Measurements from ENCODE around the gene GRK1.

The GRK1 gene

GRCh38 chr13:113667771-113668490 is 912 bp downstream of the GRK1 start:
- no peak for TF ChIP-seq CTCF (IDR thresholded peaks at IDR 0.05; ENCODE audit: poor library complexity, severe bottlenecking)
- peaks cover 11% of the 10 kb centered on the region for H3K27me3 ChIP-seq (ENCODE audit: insufficient read depth, poor library complexity, severe bottlenecking)
- H3K27ac ChIP-seq (ENCODE audit: poor library complexity, severe bottlenecking): no peak overlapping the region
- H3K4me3 ChIP-seq (ENCODE audit: severe bottlenecking): no peak overlapping the region
- DNase-seq (ENCODE audit: low spot score) (peak; percentile 49), ATAC-seq (ENCODE audit: low read depth) (no peak)
- no peaks in the 10 kb centered on the region for H3K4me1 ChIP-seq (ENCODE audit: insufficient read depth, poor library complexity, severe bottlenecking)
- no peaks in the 10 kb centered on the region for H3K36me3 ChIP-seq (ENCODE audit: low read depth)
- no peaks in the 10 kb centered on the region for H3K9me3 ChIP-seq (ENCODE audit: severe bottlenecking)

GRCh38 chr13:113668491-113668971 is 1.5 kb downstream of the GRK1 start:
- H3K36me3 ChIP-seq (ENCODE audit: low read depth): no peaks in the 10 kb centered on the region
- peak; percentile 50 for DNase-seq (ENCODE audit: low spot score)
- TF ChIP-seq CTCF (IDR thresholded peaks at IDR 0.05; ENCODE audit: poor library complexity, severe bottlenecking): no peak

GRCh38 chr13:113669231-113669754 is 2.3 kb downstream of the GRK1 start:
- TF ChIP-seq CTCF (IDR thresholded peaks at IDR 0.05; ENCODE audit: poor library complexity, severe bottlenecking): no peak

More at GRCh38 chr13:113668491-113668971, 1.5 kb downstream of the GRK1 start:
- Histone ChIP-seq H3K4me1 (ENCODE audit: insufficient read depth, poor library complexity, severe bottlenecking) (no peaks in the 10 kb centered on the region), H3K27ac (ENCODE audit: poor library complexity, severe bottlenecking) (no peak overlapping the region), H3K4me3 (ENCODE audit: severe bottlenecking) (no peak overlapping the region), H3K9me3 (ENCODE audit: severe bottlenecking) (no peaks in the 10 kb centered on the region), H3K27me3 (ENCODE audit: insufficient read depth, poor library complexity, severe bottlenecking) (peaks cover 5% of the 10 kb centered on the region)
- no peak for ATAC-seq (ENCODE audit: low read depth)

GRCh38 chr13:113669755-113670341 is 2.8 kb downstream of the GRK1 start:
- Histone ChIP-seq H3K27ac (ENCODE audit: poor library complexity, severe bottlenecking) (no peak overlapping the region), H3K4me3 (ENCODE audit: severe bottlenecking) (no peak overlapping the region), H3K27me3 (ENCODE audit: insufficient read depth, poor library complexity, severe bottlenecking) (no peaks in the 10 kb centered on the region), H3K36me3 (ENCODE audit: low read depth) (no peaks in the 10 kb centered on the region), H3K4me1 (ENCODE audit: insufficient read depth, poor library complexity, severe bottlenecking) (no peaks in the 10 kb centered on the region), H3K9me3 (ENCODE audit: severe bottlenecking) (no peaks in the 10 kb centered on the region)
- ATAC-seq (ENCODE audit: low read depth) (no peak), DNase-seq (ENCODE audit: low spot score) (peak; percentile 41)
- TF ChIP-seq CTCF (IDR thresholded peaks at IDR 0.05; ENCODE audit: poor library complexity, severe bottlenecking): no peak

More at GRCh38 chr13:113669231-113669754, 2.3 kb downstream of the GRK1 start:
- Histone ChIP-seq H3K27ac (ENCODE audit: poor library complexity, severe bottlenecking) (no peak overlapping the region), H3K9me3 (ENCODE audit: severe bottlenecking) (no peaks in the 10 kb centered on the region), H3K36me3 (ENCODE audit: low read depth) (no peaks in the 10 kb centered on the region), H3K4me1 (ENCODE audit: insufficient read depth, poor library complexity, severe bottlenecking) (no peaks in the 10 kb centered on the region), H3K27me3 (ENCODE audit: insufficient read depth, poor library complexity, severe bottlenecking) (no peaks in the 10 kb centered on the region), H3K4me3 (ENCODE audit: severe bottlenecking) (no peak overlapping the region)
- no peak for DNase-seq (ENCODE audit: low spot score)
- ATAC-seq (ENCODE audit: low read depth): no peak

Data from RWPE2 (cell line).